ENCODE results near the gene ERCC2. TPM values are rescaled to one million over a fixed set of nuclear protein-coding genes. Genes with fewer than 3 reads are reported as not detected.

ERCC2 gene
- polyA plus RNA-seq, 1 experiment: 94.6 TPM

- POLR2A ChIA-PET: no interaction called here
- DNase-seq (ENCODE audit: low read depth): no peak
Measured at GRCh38 chr19:45403781-45404556, 33.6 kb upstream of the ERCC2 start.

GRCh38 chr19:45403272-45403671, 32.9 kb upstream of the ERCC2 start:
- Histone ChIP-seq H3K4me3 (ENCODE audit: low read depth, low read length) (peak overlapping the region; percentile 92), H3K36me3 (ENCODE audit: control insufficient read depth, insufficient read depth, low read length) (no peaks in the 10 kb centered on the region), H3K27me3 (ENCODE audit: control insufficient read depth, insufficient read depth, low read length) (no peaks in the 10 kb centered on the region)
- ChIA-PET POLR2A (interaction anchor here (0.6 kb wide), 1 partner anchor 488 kb away, joined by 4 read pairs; no protein-coding TSS in a partner anchor), CTCF (interaction anchor here (1.1 to 3.9 kb wide), 11 partner anchors 13 to 239 kb away, joined by 3 to 25 read pairs (median 4); no protein-coding TSS in a partner anchor)
- no peak for DNase-seq (ENCODE audit: low read depth)
- no peak for TF ChIP-seq CTCF (IDR thresholded peaks at IDR 0.05; ENCODE audit: insufficient read depth, low read depth, low read length)

More at GRCh38 chr19:45403781-45404556, 33.6 kb upstream of the ERCC2 start:
- peak overlapping the region; percentile 92 for H3K4me3 ChIP-seq (ENCODE audit: low read depth, low read length)
- no peaks in the 10 kb centered on the region for H3K36me3 ChIP-seq (ENCODE audit: control insufficient read depth, insufficient read depth, low read length)
- no peaks in the 10 kb centered on the region for H3K27me3 ChIP-seq (ENCODE audit: control insufficient read depth, insufficient read depth, low read length)
- peak; percentile 74 for TF ChIP-seq CTCF (IDR thresholded peaks at IDR 0.05; ENCODE audit: insufficient read depth, low read depth, low read length)
- CTCF ChIA-PET: interaction anchor here (0.8 to 3.9 kb wide), 12 partner anchors 9 to 92 kb away, joined by 3 to 25 read pairs (median 4); no protein-coding TSS in a partner anchor

- Histone ChIP-seq H3K36me3 (ENCODE audit: control insufficient read depth, insufficient read depth, low read length) (no peaks in the 10 kb centered on the region), H3K4me3 (ENCODE audit: low read depth, low read length) (no peak overlapping the region), H3K27me3 (ENCODE audit: control insufficient read depth, insufficient read depth, low read length) (no peaks in the 10 kb centered on the region)
- TF ChIP-seq CTCF (IDR thresholded peaks at IDR 0.05; ENCODE audit: insufficient read depth, low read depth, low read length): peak; percentile 54
- no peak for DNase-seq (ENCODE audit: low read depth)
- ChIA-PET POLR2A (interaction anchor here (0.6 kb wide), 1 partner anchor 488 kb away, joined by 4 read pairs; no protein-coding TSS in a partner anchor), CTCF (interaction anchor here (1.1 to 3.9 kb wide), 13 partner anchors 11 to 240 kb away, joined by 3 to 25 read pairs (median 4); no protein-coding TSS in a partner anchor)
Measured at GRCh38 chr19:45402298-45403061, 32.1 kb upstream of the ERCC2 start.

GRCh38 chr19:45401815-45402214, 31.4 kb upstream of the ERCC2 start:
- TF ChIP-seq CTCF (IDR thresholded peaks at IDR 0.05; ENCODE audit: insufficient read depth, low read depth, low read length): no peak
- POLR2A ChIA-PET: no interaction called here
- DNase-seq (ENCODE audit: low read depth): no peak
- Histone ChIP-seq H3K4me3 (ENCODE audit: low read depth, low read length) (no peak overlapping the region), H3K36me3 (ENCODE audit: control insufficient read depth, insufficient read depth, low read length) (no peaks in the 10 kb centered on the region), H3K27me3 (ENCODE audit: control insufficient read depth, insufficient read depth, low read length) (no peaks in the 10 kb centered on the region)
- CTCF ChIA-PET: interaction anchor here (1.0 to 3.9 kb wide), 8 partner anchors 12 to 240 kb away, joined by 3 to 25 read pairs (median 6); no protein-coding TSS in a partner anchor

- Histone ChIP-seq H3K36me3 (ENCODE audit: control insufficient read depth, insufficient read depth, low read length) (peaks cover 2% of the 10 kb centered on the region; the same call in 1 of the 2 replicates), H3K4me3 (ENCODE audit: low read depth, low read length) (no peak overlapping the region), H3K27me3 (ENCODE audit: control insufficient read depth, insufficient read depth, low read length) (no peaks in the 10 kb centered on the region)
- CTCF ChIA-PET: interaction anchor here (0.6 to 3.5 kb wide), 5 partner anchors 22 to 127 kb away, joined by 3 to 18 read pairs (median 3); no protein-coding TSS in a partner anchor
- no peak for DNase-seq (ENCODE audit: low read depth)
- TF ChIP-seq CTCF (IDR thresholded peaks at IDR 0.05; ENCODE audit: insufficient read depth, low read depth, low read length): no peak
- POLR2A ChIA-PET: no interaction called here
Measured at GRCh38 chr19:45400192-45400591, 29.8 kb upstream of the ERCC2 start.

All from BJ (cell line).